ENCODE measurements around the gene PHLDB2. TPM values are rescaled to one million over a fixed set of nuclear protein-coding genes. Genes with fewer than 3 reads are reported as not detected.

PHLDB2 gene
- total and polyA plus RNA-seq, 10 of the 15 experiments (the other 5 are each of a cell fraction or from before 2014, with no cell fraction given), result 0.03 to 0.67 (median 0.40) TPM

DNA sequence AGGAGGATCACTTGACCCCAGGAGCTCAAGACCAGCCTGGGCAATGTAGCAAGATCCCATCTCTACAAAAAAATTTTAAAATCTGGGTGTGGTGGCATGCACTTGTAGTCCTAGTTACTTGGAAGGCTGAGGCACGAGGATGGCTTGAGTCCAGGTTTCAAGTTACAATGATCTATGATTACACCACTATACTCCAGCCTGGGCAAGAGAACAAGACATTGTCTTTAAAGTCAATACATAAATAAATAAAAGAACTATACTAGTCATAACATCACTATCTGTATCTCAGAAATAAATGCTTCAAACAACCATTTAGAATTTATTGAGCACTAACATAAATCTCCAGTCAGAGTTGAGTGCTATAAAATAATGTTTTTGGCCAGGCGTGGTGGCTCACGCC, 8.5 kb upstream of the PHLDB2 start:
- Histone ChIP-seq H2AFZ (ENCODE audit: control insufficient read depth, low read depth, low read length) (no peak overlapping the region), H3K27ac (ENCODE audit: control insufficient read depth, insufficient read depth) (no peak overlapping the region), H3K79me2 (ENCODE audit: control insufficient read depth, insufficient read depth, low read length) (no peaks in the 10 kb centered on the region), H3K4me1 (ENCODE audit: control insufficient read depth, insufficient read depth, low read length) (no peaks in the 10 kb centered on the region), H3K36me3 (ENCODE audit: control insufficient read depth in 2 of 2, insufficient read depth in 2 of 2, low read length in 1 of 2) (no peaks in the 10 kb centered on the region), H3K4me3 (no peak overlapping the region), H3K27me3 (replicated peaks in 1 of 2; ENCODE audit: control insufficient read depth in 2 of 2, insufficient read depth in 2 of 2, low read length in 1 of 2) (no peaks in the 10 kb centered on the region), H3K4me2 (ENCODE audit: control insufficient read depth, insufficient read depth) (no peak overlapping the region), H3K9me3 (replicated peaks; ENCODE audit: control insufficient read depth, insufficient read depth, low read length) (no peaks in the 10 kb centered on the region), H3K9ac (ENCODE audit: control insufficient read depth, insufficient read depth, low read length) (no peak overlapping the region), H4K20me1 (ENCODE audit: control insufficient read depth, insufficient read depth) (no peaks in the 10 kb centered on the region)
- no peak for FAIRE-seq
- intact Hi-C loops (cut with micrococcal nuclease; ENCODE audit: unreplicated experiment), result no loop called here
- no TSS peak for BruUV-seq (replicated peaks)
- ChIA-PET RAD21 (ENCODE audit: unreplicated experiment) (interaction anchor here (2.0 kb wide), 1 partner anchor 89 kb away, joined by 4 read pairs; no protein-coding TSS in a partner anchor), SMC1A (ENCODE audit: uncharacterized antibody, unreplicated experiment) (interaction anchor here (0.6 to 1.0 kb wide), 3 partner anchors 8 to 1355 kb away, joined by 3 read pairs; no protein-coding TSS in a partner anchor), POLR2A (interaction anchor here (0.6 kb wide), 1 partner anchor 28 kb away, joined by 8 read pairs; no protein-coding TSS in a partner anchor), CTCF (no interaction called here)
- in situ Hi-C loops (cut with MboI), result no loop called here
- TF ChIP-seq KLF5 (IDR thresholded peaks at IDR 0.05; ENCODE audit: partially characterized antibody) (no peak), CHD2 (IDR thresholded peaks at IDR 0.05; ENCODE audit: borderline replicate concordance, low read depth, low read length) (no peak), SMAD5 (IDR thresholded peaks at IDR 0.05; ENCODE audit: low read depth) (no peak), LARP7 (IDR thresholded peaks at IDR 0.05) (no peak), TAF1 (IDR thresholded peaks at IDR 0.05; ENCODE audit: borderline replicate concordance, low read depth, low read length) (no peak), MYC (IDR thresholded peaks at IDR 0.05; ENCODE audit: insufficient read depth, insufficient read length, insufficient replicate concordance, low read length, severe bottlenecking) (no peak), CBX3 (IDR thresholded peaks at IDR 0.05; ENCODE audit: borderline replicate concordance, low read depth) (no peak)
- no peak for ATAC-seq
- WGBS (ENCODE audit: insufficient coverage, insufficient replicate concordance, low lambda C conversion rate, missing lambda C conversion rate), result 61% methylated on average over 3 of the region's 3 CpGs
- DNase-seq (ENCODE audit: low read depth, low spot score), result no peak

DNA sequence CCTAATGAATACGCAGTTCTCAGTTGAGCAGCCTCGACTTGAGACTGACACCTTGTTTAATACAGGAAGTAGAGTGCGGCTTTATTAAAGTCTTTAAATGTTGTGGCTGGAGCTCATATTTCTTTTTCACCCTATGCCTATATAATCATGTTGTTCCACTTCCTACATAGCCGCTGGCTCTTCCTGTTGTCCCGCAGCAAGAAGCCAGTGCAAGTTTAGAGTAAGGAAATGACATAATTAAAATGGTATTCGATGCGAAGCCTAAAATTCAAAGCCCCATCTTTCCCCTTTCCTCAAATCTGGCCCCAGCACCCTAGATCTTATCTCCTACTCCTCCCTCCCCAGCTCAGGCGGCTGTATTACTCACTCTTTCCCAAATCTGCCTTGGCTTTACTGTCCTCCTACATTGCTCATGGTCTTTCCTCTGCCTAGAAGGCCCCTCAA, 7.5 kb upstream of the PHLDB2 start:
- no peaks in the 10 kb centered on the region for H3K9me3 ChIP-seq (replicated peaks; ENCODE audit: control insufficient read depth, insufficient read depth, low read length)
- H3K4me3 ChIP-seq, result no peak overlapping the region
- H3K27me3 ChIP-seq (replicated peaks in 1 of 2; ENCODE audit: control insufficient read depth in 2 of 2, insufficient read depth in 2 of 2, low read length in 1 of 2), result no peaks in the 10 kb centered on the region
- intact Hi-C loops (cut with micrococcal nuclease; ENCODE audit: unreplicated experiment), result no loop called here
- CTCF ChIA-PET, result interaction anchor here (0.6 kb wide), 1 partner anchor 791 kb away, joined by 4 read pairs; no protein-coding TSS in a partner anchor
- H3K36me3 ChIP-seq (ENCODE audit: control insufficient read depth in 2 of 2, insufficient read depth in 2 of 2, low read length in 1 of 2), result no peaks in the 10 kb centered on the region
- no peak overlapping the region for H3K27ac ChIP-seq (ENCODE audit: control insufficient read depth, insufficient read depth)
- POLR2A ChIA-PET, result no interaction called here
- no peak overlapping the region for H3K4me2 ChIP-seq (ENCODE audit: control insufficient read depth, insufficient read depth)
- H3K9ac ChIP-seq (ENCODE audit: control insufficient read depth, insufficient read depth, low read length), result no peak overlapping the region
- SMC1A ChIA-PET (ENCODE audit: uncharacterized antibody, unreplicated experiment), result interaction anchor here (0.8 kb wide), 2 partner anchors 9 to 43 kb away, joined by 3 read pairs; no protein-coding TSS in a partner anchor
- H2AFZ ChIP-seq (ENCODE audit: control insufficient read depth, low read depth, low read length), result no peak overlapping the region
- in situ Hi-C loops (cut with MboI), result no loop called here
- no peaks in the 10 kb centered on the region for H3K4me1 ChIP-seq (ENCODE audit: control insufficient read depth, insufficient read depth, low read length)
- no peaks in the 10 kb centered on the region for H4K20me1 ChIP-seq (ENCODE audit: control insufficient read depth, insufficient read depth)
- DNase-seq (ENCODE audit: low read depth, low spot score), result no peak
- RAD21 ChIA-PET (ENCODE audit: unreplicated experiment), result interaction anchor here (1.0 kb wide), 1 partner anchor 9 kb away, joined by 3 read pairs; no protein-coding TSS in a partner anchor
- WGBS (ENCODE audit: insufficient coverage, insufficient replicate concordance, low lambda C conversion rate, missing lambda C conversion rate), result 18% methylated on average over 8 of the region's 8 CpGs
- BruUV-seq (replicated peaks), result no TSS peak
- ATAC-seq, result no peak
- no peaks in the 10 kb centered on the region for H3K79me2 ChIP-seq (ENCODE audit: control insufficient read depth, insufficient read depth, low read length)
- FAIRE-seq, result no peak
- no peak for TF ChIP-seq MEF2B (IDR thresholded peaks at IDR 0.05; ENCODE audit: partially characterized antibody, poor library complexity, severe bottlenecking)
- TF ChIP-seq ZNF622 (IDR thresholded peaks at IDR 0.05), result no peak
- TF ChIP-seq, protein P1, sequence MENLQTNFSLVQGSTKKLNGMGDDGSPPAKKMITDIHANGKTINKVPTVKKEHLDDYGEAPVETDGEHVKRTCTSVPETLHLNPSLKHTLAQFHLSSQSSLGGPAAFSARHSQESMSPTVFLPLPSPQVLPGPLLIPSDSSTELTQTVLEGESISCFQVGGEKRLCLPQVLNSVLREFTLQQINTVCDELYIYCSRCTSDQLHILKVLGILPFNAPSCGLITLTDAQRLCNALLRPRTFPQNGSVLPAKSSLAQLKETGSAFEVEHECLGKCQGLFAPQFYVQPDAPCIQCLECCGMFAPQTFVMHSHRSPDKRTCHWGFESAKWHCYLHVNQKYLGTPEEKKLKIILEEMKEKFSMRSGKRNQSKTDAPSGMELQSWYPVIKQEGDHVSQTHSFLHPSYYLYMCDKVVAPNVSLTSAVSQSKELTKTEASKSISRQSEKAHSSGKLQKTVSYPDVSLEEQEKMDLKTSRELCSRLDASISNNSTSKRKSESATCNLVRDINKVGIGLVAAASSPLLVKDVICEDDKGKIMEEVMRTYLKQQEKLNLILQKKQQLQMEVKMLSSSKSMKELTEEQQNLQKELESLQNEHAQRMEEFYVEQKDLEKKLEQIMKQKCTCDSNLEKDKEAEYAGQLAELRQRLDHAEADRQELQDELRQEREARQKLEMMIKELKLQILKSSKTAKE (IDR thresholded peaks at IDR 0.05; ENCODE audit: low read depth, poor library complexity, severe bottlenecking), result no peak
- TF ChIP-seq CBFB (IDR thresholded peaks at IDR 0.05; ENCODE audit: low read depth), result no peak
- TF ChIP-seq HDAC2 (IDR thresholded peaks at IDR 0.05), result no peak
- TF ChIP-seq NR2C2 (IDR thresholded peaks at IDR 0.05; ENCODE audit: borderline replicate concordance, control insufficient read depth, insufficient read length, low read depth), result no peak
- TF ChIP-seq SUPT20H (IDR thresholded peaks at IDR 0.05; ENCODE audit: borderline replicate concordance, control insufficient read depth, low read depth, low read length), result no peak
- TF ChIP-seq MEF2A (IDR thresholded peaks at IDR 0.05; ENCODE audit: insufficient read depth, low read depth, low read length), result no peak
- TF ChIP-seq, protein P2, sequence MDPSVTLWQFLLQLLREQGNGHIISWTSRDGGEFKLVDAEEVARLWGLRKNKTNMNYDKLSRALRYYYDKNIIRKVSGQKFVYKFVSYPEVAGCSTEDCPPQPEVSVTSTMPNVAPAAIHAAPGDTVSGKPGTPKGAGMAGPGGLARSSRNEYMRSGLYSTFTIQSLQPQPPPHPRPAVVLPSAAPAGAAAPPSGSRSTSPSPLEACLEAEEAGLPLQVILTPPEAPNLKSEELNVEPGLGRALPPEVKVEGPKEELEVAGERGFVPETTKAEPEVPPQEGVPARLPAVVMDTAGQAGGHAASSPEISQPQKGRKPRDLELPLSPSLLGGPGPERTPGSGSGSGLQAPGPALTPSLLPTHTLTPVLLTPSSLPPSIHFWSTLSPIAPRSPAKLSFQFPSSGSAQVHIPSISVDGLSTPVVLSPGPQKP (IDR thresholded peaks at IDR 0.05; ENCODE audit: low read depth, low read length), result no peak
